Hepatocyte (in vitro differentiated cells): ENCODE data around the gene WFDC6. TPM values are rescaled to one million over a fixed set of nuclear protein-coding genes. Genes with fewer than 3 reads are reported as not detected.

ENCODE experiments used
- DNase-seq: peaks from one replicate; pipeline ENCODE4 v3.0.0-alpha.2; 2016; ENCODE audit warnings: low spot score
- H2AFZ ChIP-seq: fragments of 200-600 bp; sonication (generic); 2 replicates; pipeline ENCODE4 v1.6.0; 2016; ENCODE audit warnings: antibody characterized with exemption, mild to moderate bottlenecking
- H3K27ac ChIP-seq: fragments of 200-600 bp; sonication (generic); 2 replicates; pipeline ENCODE4 v1.5.1; 2016; ENCODE audit warnings: mild to moderate bottlenecking
- H3K27me3 ChIP-seq: fragments of 200-600 bp; sonication (generic); 2 replicates; pipeline ENCODE4 v1.6.1; 2016
- H3K36me3 ChIP-seq: fragments of 200-600 bp; sonication (generic); replicated peaks from 2 replicates; pipeline ENCODE4 v1.5.1; 2016; ENCODE audit warnings: low read depth; ENCODE audit not compliant: insufficient read depth
- H3K4me1 ChIP-seq: fragments of 200-600 bp; sonication (generic); 2 replicates; pipeline ENCODE4 v1.5.1; 2016; ENCODE audit warnings: mild to moderate bottlenecking, moderate library complexity; ENCODE audit not compliant: insufficient read depth
- H3K4me2 ChIP-seq: fragments of 200-600 bp; sonication (generic); 2 replicates; pipeline ENCODE4 v1.6.0; 2016
- H3K4me3 ChIP-seq: fragments of 200-600 bp; sonication (generic); 2 replicates; pipeline ENCODE4 v1.5.1; 2016; ENCODE audit warnings: mild to moderate bottlenecking
- H3K79me2 ChIP-seq: fragments of 200-600 bp; sonication (generic); 2 replicates; pipeline ENCODE4 v1.6.0; 2017; ENCODE audit warnings: mild to moderate bottlenecking
- H3K9me2 ChIP-seq: fragments of 200-600 bp; sonication (generic); replicated peaks from 2 replicates; pipeline ENCODE4 v1.6.0; 2017; ENCODE audit warnings: mild to moderate bottlenecking; ENCODE audit not compliant: insufficient read depth
- H3K9me3 ChIP-seq: fragments of 200-600 bp; sonication (generic); 2 replicates; pipeline ENCODE4 v1.5.1; 2016; ENCODE audit warnings: low read depth, mild to moderate bottlenecking
- H4K20me1 ChIP-seq: fragments of 200-600 bp; sonication (generic); 2 replicates; pipeline ENCODE4 v1.6.0; 2016; ENCODE audit warnings: mild to moderate bottlenecking; ENCODE audit not compliant: insufficient read depth, poor library complexity, severe bottlenecking
- EZH2 ChIP-seq: fragments of 200-600 bp; sonication (generic); IDR thresholded peaks from 2 replicates; pipeline ENCODE4 v1.6.1; 2016; ENCODE audit warnings: antibody characterized with exemption, mild to moderate bottlenecking, borderline replicate concordance
- EZH2phosphoT487 ChIP-seq: fragments of 200-600 bp; sonication (generic); IDR thresholded peaks from one replicate; pipeline ENCODE4 v1.6.1; 2018; ENCODE audit warnings: antibody characterized with exemption, mild to moderate bottlenecking, low read depth, moderate library complexity; ENCODE audit not compliant: unreplicated experiment, severe bottlenecking
- WGBS: methylation state at CpG from one replicate; pipeline ENCODE4 v1.1.6; 2016; ENCODE audit warnings: low lambda C conversion rate; ENCODE audit errors: missing lambda C conversion rate; 5-methylcytosine and 5-hydroxymethylcytosine counted together
- polyA plus RNA-seq: library from polyadenylated mRNA; unstranded; fragments of >200 nt; fragmentation: Nextera tagmentation; extraction: Ambion mirVana; gene quantifications from 2 replicates; pipeline ENCODE4 v1.2.1, GENCODE V29; 2016
- total RNA-seq: library from RNA; depleted of rRNA; stranded (reverse); fragments of >200 nt; gene quantifications from 2 replicates; pipeline ENCODE4 v1.2.3, GENCODE V29; 2014
- TF ChIP-seq, protein P1 (sequence below): fragments of 200-600 bp; sonication (generic); IDR thresholded peaks from 2 replicates; pipeline ENCODE4 v1.5.1; 2016; ENCODE audit warnings: antibody characterized with exemption, mild to moderate bottlenecking; ENCODE audit not compliant: poor library complexity

WFDC6 gene
- total and polyA plus RNA-seq, 2 experiments from 2014 or later = not detected

DNA sequence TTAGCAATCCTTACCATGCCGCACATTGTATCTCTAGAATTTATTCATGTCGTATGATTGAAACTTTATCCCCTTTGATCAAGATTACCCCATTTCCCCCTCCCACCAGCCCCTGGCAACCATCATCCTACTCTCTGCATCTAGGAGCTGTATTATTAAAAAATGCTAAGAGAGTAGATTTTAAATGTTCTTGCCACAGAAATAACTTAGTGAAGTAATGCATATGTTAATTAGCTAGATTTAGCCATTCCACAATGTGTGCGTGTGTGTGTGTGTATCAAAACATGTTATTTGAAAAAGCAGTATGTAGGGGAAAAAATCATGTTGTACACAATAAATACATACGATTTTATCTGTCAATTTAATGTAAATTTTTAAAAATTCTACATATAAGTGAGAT, 12.0 kb downstream of the WFDC6 start:
- H3K4me3 ChIP-seq = no peak overlapping the region
- DNase-seq = no peak
- 77% methylated on average over 4 of the region's 4 CpGs for WGBS
- H3K4me1 ChIP-seq = no peaks in the 10 kb centered on the region
- no peaks in the 10 kb centered on the region for H3K79me2 ChIP-seq
- no peaks in the 10 kb centered on the region for H4K20me1 ChIP-seq
- no peaks in the 10 kb centered on the region for H3K36me3 ChIP-seq
- no peak overlapping the region for H2AFZ ChIP-seq
- no peaks in the 10 kb centered on the region for H3K9me3 ChIP-seq
- no peaks in the 10 kb centered on the region for H3K9me2 ChIP-seq
- no peak overlapping the region for H3K27ac ChIP-seq
- no peak overlapping the region for H3K4me2 ChIP-seq
- peaks cover 28% of the 10 kb centered on the region for H3K27me3 ChIP-seq
- TF ChIP-seq EZH2 (no peak), EZH2phosphoT487 (no peak)
- TF ChIP-seq, protein P1, sequence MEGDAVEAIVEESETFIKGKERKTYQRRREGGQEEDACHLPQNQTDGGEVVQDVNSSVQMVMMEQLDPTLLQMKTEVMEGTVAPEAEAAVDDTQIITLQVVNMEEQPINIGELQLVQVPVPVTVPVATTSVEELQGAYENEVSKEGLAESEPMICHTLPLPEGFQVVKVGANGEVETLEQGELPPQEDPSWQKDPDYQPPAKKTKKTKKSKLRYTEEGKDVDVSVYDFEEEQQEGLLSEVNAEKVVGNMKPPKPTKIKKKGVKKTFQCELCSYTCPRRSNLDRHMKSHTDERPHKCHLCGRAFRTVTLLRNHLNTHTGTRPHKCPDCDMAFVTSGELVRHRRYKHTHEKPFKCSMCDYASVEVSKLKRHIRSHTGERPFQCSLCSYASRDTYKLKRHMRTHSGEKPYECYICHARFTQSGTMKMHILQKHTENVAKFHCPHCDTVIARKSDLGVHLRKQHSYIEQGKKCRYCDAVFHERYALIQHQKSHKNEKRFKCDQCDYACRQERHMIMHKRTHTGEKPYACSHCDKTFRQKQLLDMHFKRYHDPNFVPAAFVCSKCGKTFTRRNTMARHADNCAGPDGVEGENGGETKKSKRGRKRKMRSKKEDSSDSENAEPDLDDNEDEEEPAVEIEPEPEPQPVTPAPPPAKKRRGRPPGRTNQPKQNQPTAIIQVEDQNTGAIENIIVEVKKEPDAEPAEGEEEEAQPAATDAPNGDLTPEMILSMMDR = no peak

DNA sequence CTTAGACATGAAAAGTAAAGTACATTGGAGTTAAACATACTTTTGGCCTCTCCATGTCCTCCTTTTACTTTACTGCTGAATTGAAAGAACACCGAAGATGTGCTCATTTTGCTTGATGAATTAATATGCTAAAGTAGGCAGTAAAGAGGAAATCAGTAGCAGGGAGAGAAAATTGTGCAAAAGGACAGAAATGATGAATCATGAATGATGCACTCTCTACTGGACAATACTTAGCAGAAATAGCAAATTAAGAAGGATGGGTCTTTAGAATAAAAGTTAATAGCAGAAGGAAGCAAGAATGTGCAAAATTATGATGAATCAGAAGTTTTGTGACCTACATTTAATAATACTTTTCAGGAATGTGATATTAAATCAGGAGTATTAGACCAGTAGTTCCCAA, 15.5 kb downstream of the WFDC6 start:
- no peaks in the 10 kb centered on the region for H3K4me1 ChIP-seq
- WGBS = 97% methylated on average over 1 of the region's 1 CpG
- no peak overlapping the region for H3K4me3 ChIP-seq
- no peaks in the 10 kb centered on the region for H3K9me3 ChIP-seq
- no peaks in the 10 kb centered on the region for H3K79me2 ChIP-seq
- H4K20me1 ChIP-seq = no peaks in the 10 kb centered on the region
- H3K4me2 ChIP-seq = no peak overlapping the region
- TF ChIP-seq, protein P1 = no peak
- TF ChIP-seq EZH2phosphoT487 = no peak
- no peak for TF ChIP-seq EZH2
- no peak for DNase-seq
- no peaks in the 10 kb centered on the region for H3K36me3 ChIP-seq
- no peaks in the 10 kb centered on the region for H3K9me2 ChIP-seq
- peaks cover 28% of the 10 kb centered on the region for H3K27me3 ChIP-seq
- no peak overlapping the region for H2AFZ ChIP-seq
- no peak overlapping the region for H3K27ac ChIP-seq

DNA sequence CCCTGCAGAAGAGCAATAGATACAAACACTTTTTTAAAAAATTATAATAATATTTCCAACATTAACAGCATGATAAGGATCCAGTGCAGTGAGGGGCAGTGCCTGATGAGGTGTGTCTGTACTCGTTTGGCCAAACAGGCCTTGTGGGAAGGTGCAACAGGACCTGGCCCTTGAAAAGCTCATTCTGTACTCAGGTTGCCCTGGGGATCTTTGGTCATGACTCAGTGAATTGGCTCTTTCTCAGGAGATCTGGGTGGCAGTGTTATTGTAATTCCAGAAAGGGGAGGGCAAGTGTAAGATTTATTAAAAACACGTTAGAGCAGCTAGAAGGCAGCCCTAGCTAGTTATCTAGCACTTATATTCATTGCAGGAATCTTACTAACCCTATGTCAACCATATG, 21.0 kb downstream of the WFDC6 start:
- H3K36me3 ChIP-seq = no peaks in the 10 kb centered on the region
- H3K4me3 ChIP-seq = no peak overlapping the region
- H4K20me1 ChIP-seq = no peaks in the 10 kb centered on the region
- H3K27me3 ChIP-seq = peaks cover 15% of the 10 kb centered on the region
- no peak overlapping the region for H3K4me2 ChIP-seq
- H3K4me1 ChIP-seq = no peaks in the 10 kb centered on the region
- H3K27ac ChIP-seq = no peak overlapping the region
- no peak overlapping the region for H2AFZ ChIP-seq
- H3K9me2 ChIP-seq = no peaks in the 10 kb centered on the region
- no peaks in the 10 kb centered on the region for H3K79me2 ChIP-seq
- WGBS = 67% methylated on average over 2 of the region's 2 CpGs
- H3K9me3 ChIP-seq = no peaks in the 10 kb centered on the region
- DNase-seq = no peak
- TF ChIP-seq, protein P1 = no peak
- TF ChIP-seq EZH2phosphoT487 (no peak), EZH2 (no peak)

DNA sequence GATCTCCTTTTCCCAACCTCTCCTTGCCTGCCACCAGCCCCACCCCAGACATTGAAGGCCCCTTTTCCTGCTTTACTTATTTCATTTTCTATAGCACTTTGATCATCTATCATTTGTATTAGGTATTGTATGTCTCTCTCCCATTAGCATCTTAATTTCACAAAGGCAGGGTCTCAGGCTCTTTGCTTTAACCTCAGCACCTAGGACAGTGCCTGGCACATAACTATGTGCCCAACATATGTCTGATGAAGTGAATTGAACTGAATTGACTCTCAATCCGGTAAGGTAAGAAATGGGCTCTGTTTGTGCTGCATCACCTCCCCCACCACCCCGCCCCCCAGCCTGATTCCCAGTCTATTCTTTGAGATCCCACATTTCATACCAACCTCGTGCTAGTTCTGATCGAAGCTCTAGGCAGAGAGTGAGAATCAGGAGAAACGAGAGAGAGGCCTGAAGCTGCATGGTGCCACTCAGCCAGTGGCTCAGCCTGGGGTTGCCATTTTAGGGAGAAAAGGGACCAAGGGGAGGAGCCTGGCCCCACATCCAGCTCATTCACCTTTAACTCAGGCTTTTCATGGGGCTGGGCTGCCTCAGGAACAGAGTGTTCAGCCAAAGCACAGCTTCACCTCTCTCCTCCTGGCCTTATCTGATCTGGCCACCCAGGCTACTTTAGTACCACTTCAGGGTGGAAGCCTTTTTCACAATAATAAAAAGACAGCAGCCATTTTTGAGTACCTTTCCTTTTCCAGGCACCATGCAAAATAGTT, 24.0 kb downstream of the WFDC6 start, which contains the start of gene SPINT3:
Gene SPINT3, minus strand, starts transcription at position 476 of the 767 bp plus-strand sequence. Its CDS starts 14 bp downstream, at position 462.
- no peaks in the 10 kb centered on the region for H3K79me2 ChIP-seq
- no peaks in the 10 kb centered on the region for H3K9me2 ChIP-seq
- no peak within 1 kb of the TSS for H3K4me3 ChIP-seq
- WGBS = 83% methylated on average over 5 of the region's 5 CpGs
- TF ChIP-seq EZH2 (no peak), EZH2phosphoT487 (no peak)
- no peaks in the 10 kb centered on the region for H3K4me1 ChIP-seq
- no peak within 1 kb of the TSS for H3K4me2 ChIP-seq
- no peak within 1 kb of the TSS for H3K27ac ChIP-seq
- no peaks in the 10 kb centered on the region for H4K20me1 ChIP-seq
- no peaks in the 10 kb centered on the region for H3K36me3 ChIP-seq
- no peak for DNase-seq
- H3K27me3 ChIP-seq = peaks cover 16% of the 10 kb centered on the region
- no peaks in the 10 kb centered on the region for H3K9me3 ChIP-seq
- H2AFZ ChIP-seq = no peak within 1 kb of the TSS
